ENCODE results near the gene DHRS2. TPM values are rescaled to one million over a fixed set of nuclear protein-coding genes. Genes with fewer than 3 reads are reported as not detected.
A peak's percentile ranks its signal among the peaks of the same experiment; 100 is the strongest.

The DHRS2 gene
- total and polyA plus RNA-seq, 8 donors = 0.26 to 1.1 (median 0.60) TPM

- peaks cover 0 to 7% of the 10 kb centered on the region in 2 donors for H3K9me3 ChIP-seq
- peaks cover 0 to 9% of the 10 kb centered on the region in 2 donors for H3K4me1 ChIP-seq
- H3K36me3 ChIP-seq = no peaks in the 10 kb centered on the region
- no peak overlapping the region for H3K4me3 ChIP-seq
- intact Hi-C loops (cut with DNase I) = no loop called here
- no peaks in the 10 kb centered on the region for H3K27me3 ChIP-seq
- no peak for TF ChIP-seq CTCF (IDR thresholded peaks at IDR 0.05)
- H3K27ac ChIP-seq = no peak overlapping the region
- no peak for ATAC-seq
- no peak for DNase-seq
Measured at GRCh38 chr14:23629832-23630396, 6.2 kb upstream of the DHRS2 start.

GRCh38 chr14:23630687-23631086 is 5.5 kb upstream of the DHRS2 start:
- intact Hi-C loops (cut with DNase I) = no loop called here
- no peak for ATAC-seq
- no peak overlapping the region for H3K4me3 ChIP-seq

GRCh38 chr14:23631234-23631633 is 4.9 kb upstream of the DHRS2 start:
- no peak overlapping the region for H3K27ac ChIP-seq
- intact Hi-C loops (cut with DNase I) = no loop called here
- H3K27me3 ChIP-seq = no peaks in the 10 kb centered on the region

More at GRCh38 chr14:23630687-23631086, 5.5 kb upstream of the DHRS2 start:
- TF ChIP-seq CTCF (IDR thresholded peaks at IDR 0.05) = no peak
- Histone ChIP-seq H3K9me3 (no peaks in the 10 kb centered on the region), H3K4me1 (peaks cover 0 to 9% of the 10 kb centered on the region in 2 donors), H3K27me3 (no peaks in the 10 kb centered on the region), H3K36me3 (no peaks in the 10 kb centered on the region), H3K27ac (no peak overlapping the region)
- DNase-seq = no peak

GRCh38 chr14:23631702-23632460 is 4.3 kb upstream of the DHRS2 start:
- Histone ChIP-seq H3K36me3 (no peaks in the 10 kb centered on the region), H3K4me3 (no peak overlapping the region), H3K4me1 (peaks cover 0 to 9% of the 10 kb centered on the region in 2 donors), H3K27ac (no peak overlapping the region), H3K9me3 (no peaks in the 10 kb centered on the region), H3K27me3 (no peaks in the 10 kb centered on the region)
- peak; percentile 88 to 94 for TF ChIP-seq CTCF (IDR thresholded peaks at IDR 0.05)
- DNase-seq (peak in 3 of 4 donors; percentile 71 to 90 (median 83)), ATAC-seq (peak; percentile 98)
- intact Hi-C loops (cut with DNase I) = no loop called here

More at GRCh38 chr14:23631234-23631633, 4.9 kb upstream of the DHRS2 start:
- no peaks in the 10 kb centered on the region for H3K36me3 ChIP-seq
- no peaks in the 10 kb centered on the region for H3K9me3 ChIP-seq
- ATAC-seq = no peak
- H3K4me3 ChIP-seq = no peak overlapping the region
- peaks cover 0 to 9% of the 10 kb centered on the region in 2 donors for H3K4me1 ChIP-seq
- no peak for TF ChIP-seq CTCF (IDR thresholded peaks at IDR 0.05)
- no peak for DNase-seq

GRCh38 chr14:23632461-23633159 is 3.6 kb upstream of the DHRS2 start:
- Histone ChIP-seq H3K27me3 (no peaks in the 10 kb centered on the region), H3K4me3 (no peak overlapping the region), H3K27ac (no peak overlapping the region), H3K36me3 (no peaks in the 10 kb centered on the region), H3K9me3 (no peaks in the 10 kb centered on the region), H3K4me1 (peaks cover 0 to 9% of the 10 kb centered on the region in 2 donors)
- TF ChIP-seq CTCF (IDR thresholded peaks at IDR 0.05) = no peak
- ATAC-seq (no peak), DNase-seq (no peak)
- intact Hi-C loops (cut with DNase I) = no loop called here

All from left lung (tissue), 10 donors.